Measurements from ENCODE around the gene STK25.

GRCh38 chr2:241491549-241492173, 16.7 kb downstream of the STK25 start:
- TF ChIP-seq POLR2AphosphoS5 (IDR thresholded peaks at IDR 0.05), result no peak
- no peak for TF ChIP-seq POLR2A (IDR thresholded peaks at IDR 0.05)

Measured in breast epithelium (tissue), 3 donors.